Measurements from ENCODE around the gene DNAH17. TPM values are rescaled to one million over a fixed set of nuclear protein-coding genes. Genes with fewer than 3 reads are reported as not detected.

The DNAH17 gene
- total RNA-seq, 1 donor from 2014 or later, result under 0.01 TPM

DNA sequence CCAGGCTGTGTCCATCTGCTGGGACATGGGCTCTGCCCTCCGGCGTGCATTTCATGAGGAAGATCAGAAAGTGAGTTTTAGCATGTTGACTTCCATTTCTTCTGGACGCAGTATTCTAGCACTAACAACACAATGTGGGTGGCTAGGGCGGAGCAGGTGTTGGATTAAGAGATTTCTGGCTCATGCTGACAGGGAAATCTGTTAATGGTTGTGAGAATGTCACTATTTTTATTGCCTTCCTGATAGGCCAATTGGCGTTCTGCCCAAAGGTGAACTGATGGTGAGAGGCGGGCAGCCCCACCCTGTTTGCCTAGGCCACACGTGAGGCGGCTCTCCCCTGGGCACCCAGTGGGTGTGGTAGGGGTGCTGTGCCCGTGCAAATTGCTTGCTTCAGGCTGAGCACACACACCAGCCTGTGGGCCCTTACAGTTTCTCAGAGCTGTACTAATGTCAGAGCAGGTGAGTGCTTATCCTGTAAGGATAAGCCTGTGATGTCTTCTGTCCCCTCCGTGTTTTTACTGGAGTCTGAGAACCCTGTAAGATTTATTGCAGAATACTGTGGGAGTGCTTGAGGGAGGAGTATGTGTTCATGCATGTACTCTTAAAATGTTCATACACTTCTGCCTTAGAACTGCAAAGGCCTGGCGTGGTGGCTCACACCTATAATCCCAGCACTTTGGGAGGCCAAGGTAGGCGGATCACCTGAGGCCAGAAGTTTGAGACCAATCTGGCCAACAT, 167.8 kb downstream of the DNAH17 start:
- TF ChIP-seq, protein P1, sequence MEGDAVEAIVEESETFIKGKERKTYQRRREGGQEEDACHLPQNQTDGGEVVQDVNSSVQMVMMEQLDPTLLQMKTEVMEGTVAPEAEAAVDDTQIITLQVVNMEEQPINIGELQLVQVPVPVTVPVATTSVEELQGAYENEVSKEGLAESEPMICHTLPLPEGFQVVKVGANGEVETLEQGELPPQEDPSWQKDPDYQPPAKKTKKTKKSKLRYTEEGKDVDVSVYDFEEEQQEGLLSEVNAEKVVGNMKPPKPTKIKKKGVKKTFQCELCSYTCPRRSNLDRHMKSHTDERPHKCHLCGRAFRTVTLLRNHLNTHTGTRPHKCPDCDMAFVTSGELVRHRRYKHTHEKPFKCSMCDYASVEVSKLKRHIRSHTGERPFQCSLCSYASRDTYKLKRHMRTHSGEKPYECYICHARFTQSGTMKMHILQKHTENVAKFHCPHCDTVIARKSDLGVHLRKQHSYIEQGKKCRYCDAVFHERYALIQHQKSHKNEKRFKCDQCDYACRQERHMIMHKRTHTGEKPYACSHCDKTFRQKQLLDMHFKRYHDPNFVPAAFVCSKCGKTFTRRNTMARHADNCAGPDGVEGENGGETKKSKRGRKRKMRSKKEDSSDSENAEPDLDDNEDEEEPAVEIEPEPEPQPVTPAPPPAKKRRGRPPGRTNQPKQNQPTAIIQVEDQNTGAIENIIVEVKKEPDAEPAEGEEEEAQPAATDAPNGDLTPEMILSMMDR (IDR thresholded peaks at IDR 0.05; ENCODE audit: insufficient read depth, low read length, severe bottlenecking), result no peak

DNA sequence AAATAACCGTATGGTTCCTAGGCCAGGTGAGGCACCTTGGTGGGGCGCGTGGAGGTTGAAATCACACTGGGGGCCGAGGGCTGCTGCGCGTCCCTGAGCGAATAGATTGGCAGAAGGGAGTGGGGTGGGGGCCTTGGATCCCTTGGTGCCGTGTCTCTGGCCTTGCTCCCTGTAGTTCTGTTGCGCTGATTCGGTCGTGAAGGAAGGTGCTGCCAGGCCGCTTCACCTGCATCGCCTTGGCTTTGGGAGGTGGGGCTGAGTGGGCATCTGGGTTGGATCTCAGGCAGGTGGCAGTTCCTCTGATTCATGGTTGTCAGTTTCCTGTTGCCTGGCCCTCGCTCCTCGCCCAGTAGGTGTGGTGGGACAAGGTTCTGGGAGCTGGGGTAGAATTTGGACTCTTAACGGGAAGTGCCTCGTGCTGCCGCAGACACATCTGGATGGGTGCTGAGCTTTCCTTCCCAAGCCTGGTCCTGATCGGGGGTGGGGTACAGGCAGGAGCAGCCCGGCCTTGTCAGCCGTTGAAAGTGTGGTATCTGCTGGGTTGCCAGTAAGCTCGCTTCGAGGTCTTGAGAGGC, 168.6 kb downstream of the DNAH17 start:
- Histone ChIP-seq H3K27me3 (ENCODE audit: control insufficient read depth, insufficient read depth, low read length) (no peaks in the 10 kb centered on the region), H3K36me3 (ENCODE audit: control insufficient read depth, insufficient read depth, low read length) (peaks cover 8% of the 10 kb centered on the region), H3K4me3 (ENCODE audit: low read depth, low read length) (no peak overlapping the region)
- FAIRE-seq (no peak), DNase-seq (ENCODE audit: low read depth) (no peak)
- TF ChIP-seq, protein P1 (IDR thresholded peaks at IDR 0.05; ENCODE audit: insufficient read depth, low read length, severe bottlenecking), result no peak

More for the DNA sequence above, 167.8 kb downstream of the DNAH17 start:
- H3K27me3 ChIP-seq (ENCODE audit: control insufficient read depth, insufficient read depth, low read length), result no peaks in the 10 kb centered on the region
- no peak for FAIRE-seq
- H3K4me3 ChIP-seq (ENCODE audit: low read depth, low read length), result no peak overlapping the region
- DNase-seq (ENCODE audit: low read depth), result no peak
- peaks cover 6% of the 10 kb centered on the region for H3K36me3 ChIP-seq (ENCODE audit: control insufficient read depth, insufficient read depth, low read length)

DNA sequence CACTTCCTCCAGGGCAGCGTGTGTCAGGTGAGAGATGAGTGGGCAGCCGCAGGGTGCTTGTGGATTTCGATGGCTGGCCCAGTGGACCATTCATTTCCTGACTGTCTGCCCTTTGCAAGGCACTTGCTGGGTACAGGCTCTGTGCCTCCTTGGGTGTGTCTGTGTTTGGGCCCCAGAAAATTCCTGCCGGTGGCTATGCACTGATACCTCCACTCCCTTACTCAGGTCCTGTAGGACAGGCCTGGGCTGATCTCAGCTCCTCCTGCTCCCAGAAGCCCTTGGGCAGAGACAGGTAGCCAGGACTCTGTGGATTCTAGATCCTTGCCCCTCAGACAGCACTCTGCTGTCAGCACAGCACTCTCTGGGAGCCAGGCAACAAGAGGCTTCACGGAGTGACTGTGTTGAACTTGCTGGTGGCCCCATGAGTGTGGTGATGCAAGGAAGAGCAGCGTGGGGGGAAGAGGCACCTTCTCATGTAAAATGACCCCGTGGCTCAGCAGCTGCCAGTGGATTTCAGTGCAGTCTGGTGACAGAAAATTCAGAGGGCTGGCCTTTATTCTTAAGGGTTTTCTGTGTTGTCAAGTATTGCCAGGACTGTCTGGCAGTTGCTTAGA, 169.7 kb downstream of the DNAH17 start:
- Histone ChIP-seq H3K36me3 (ENCODE audit: control insufficient read depth, insufficient read depth, low read length) (peaks cover 11% of the 10 kb centered on the region), H3K27me3 (ENCODE audit: control insufficient read depth, insufficient read depth, low read length) (no peaks in the 10 kb centered on the region), H3K4me3 (ENCODE audit: low read depth, low read length) (no peak overlapping the region)
- DNase-seq (ENCODE audit: low read depth) (peak; percentile 52), FAIRE-seq (no peak)
- TF ChIP-seq, protein P1 (IDR thresholded peaks at IDR 0.05; ENCODE audit: insufficient read depth, low read length, severe bottlenecking), result no peak

DNA sequence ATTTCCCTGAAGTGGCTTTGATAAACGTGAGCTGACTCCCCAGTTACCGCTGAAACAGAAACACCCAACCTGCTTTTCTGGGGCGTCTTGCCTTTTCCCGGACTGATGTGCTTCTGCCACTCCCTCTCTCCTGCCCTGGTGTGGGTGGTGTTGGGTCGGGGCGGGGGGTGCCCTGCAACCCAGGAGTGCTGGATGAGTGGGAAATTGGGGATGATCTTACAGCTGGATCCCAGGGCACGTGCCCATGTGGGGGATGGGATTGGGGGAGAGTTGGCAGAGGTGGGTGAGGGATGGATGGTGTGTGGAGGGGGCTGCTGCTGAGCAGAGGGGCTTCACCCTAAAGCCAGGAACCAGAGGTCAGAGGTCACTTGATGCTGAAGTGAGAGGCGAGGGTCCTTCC, 170.3 kb downstream of the DNAH17 start:
- Histone ChIP-seq H3K36me3 (ENCODE audit: control insufficient read depth, insufficient read depth, low read length) (peaks cover 13% of the 10 kb centered on the region), H3K4me3 (ENCODE audit: low read depth, low read length) (no peak overlapping the region), H3K27me3 (ENCODE audit: control insufficient read depth, insufficient read depth, low read length) (no peaks in the 10 kb centered on the region)
- DNase-seq (ENCODE audit: low read depth) (no peak), FAIRE-seq (no peak)
- TF ChIP-seq, protein P1 (IDR thresholded peaks at IDR 0.05; ENCODE audit: insufficient read depth, low read length, severe bottlenecking), result no peak

DNA sequence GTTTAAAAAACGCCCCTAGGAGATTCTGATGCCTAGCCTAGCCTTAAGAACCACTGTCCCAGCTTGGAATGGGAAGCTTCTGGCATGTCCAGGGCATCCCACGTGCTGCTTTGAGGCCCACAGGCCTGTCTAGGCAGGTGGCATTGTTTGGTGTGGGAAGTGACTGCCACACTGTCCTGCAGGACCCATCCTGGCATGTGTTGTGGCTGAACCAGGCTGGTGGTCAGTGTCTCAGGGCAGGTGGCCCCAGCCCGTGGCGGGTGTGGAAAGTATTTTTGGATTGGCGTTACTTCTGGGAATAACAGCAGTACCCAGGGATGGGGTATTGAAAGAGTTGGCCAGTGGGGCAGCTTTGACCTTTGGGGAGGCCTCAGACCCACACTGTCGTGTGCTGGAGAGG, 170.8 kb downstream of the DNAH17 start:
- Histone ChIP-seq H3K4me3 (ENCODE audit: low read depth, low read length) (no peak overlapping the region), H3K36me3 (ENCODE audit: control insufficient read depth, insufficient read depth, low read length) (peaks cover 15% of the 10 kb centered on the region), H3K27me3 (ENCODE audit: control insufficient read depth, insufficient read depth, low read length) (no peaks in the 10 kb centered on the region)
- DNase-seq (ENCODE audit: low read depth) (no peak), FAIRE-seq (no peak)
- TF ChIP-seq, protein P1 (IDR thresholded peaks at IDR 0.05; ENCODE audit: insufficient read depth, low read length, severe bottlenecking), result no peak

Data from bronchial epithelial cell (primary cell).